GM12892 (cell line): Measurements from ENCODE around the gene KDM6B.

Source experiments
- POLR2A ChIP-seq: IDR thresholded peaks from 2 replicates; pipeline ENCODE4 v1.6.1; 2011; ENCODE audit warnings: low read depth, low read length, control low read depth
- POLR2AphosphoS5 ChIP-seq: IDR thresholded peaks from 2 replicates; pipeline ENCODE4 v1.6.1; 2011; ENCODE audit warnings: low read depth, low read length, control low read depth

DNA sequence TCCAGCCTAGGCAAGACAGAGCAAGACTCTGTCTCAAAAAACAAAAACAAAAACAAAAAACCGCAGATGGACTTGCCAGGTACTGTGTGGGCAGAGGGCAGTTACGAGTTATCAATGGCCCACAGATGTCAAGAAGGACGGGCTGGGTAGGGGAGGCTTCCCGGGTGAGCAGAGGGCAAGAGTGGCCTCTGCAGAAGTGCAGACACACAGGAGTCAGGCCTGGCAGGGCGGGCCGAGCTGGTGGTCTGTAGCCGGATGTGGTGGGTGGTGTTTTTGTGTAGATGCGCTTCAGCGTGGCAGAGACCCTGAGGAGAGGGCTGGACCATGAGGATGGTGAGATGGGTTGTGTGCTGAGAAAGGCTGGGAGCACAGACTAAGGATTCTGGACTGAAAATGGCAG, 44.9 kb upstream of the KDM6B start:
- TF ChIP-seq POLR2A (no peak), POLR2AphosphoS5 (no peak)
